Neural progenitor cell (in vitro differentiated cells): ENCODE measurements around the gene FAM193A. TPM values are rescaled to one million over a fixed set of nuclear protein-coding genes. Genes with fewer than 3 reads are reported as not detected.
A peak's percentile ranks its signal among the peaks of the same experiment; 100 is the strongest.

Experiments used
- DNase-seq: peaks from one replicate; pipeline ENCODE4 v3.0.0-alpha.2; 2016; ENCODE audit warnings: low spot score
- H2AFZ ChIP-seq: fragments of 200-600 bp; sonication (generic); replicated peaks from 2 replicates; pipeline ENCODE4 v1.6.1; 2016; ENCODE audit warnings: antibody characterized with exemption
- H3F3A ChIP-seq: fragments of 200-600 bp; sonication (generic); 2 replicates; pipeline ENCODE4 v1.6.1; 2016; ENCODE audit warnings: antibody characterized with exemption, low read depth
- H3K27ac ChIP-seq: fragments of 200-600 bp; sonication (generic); 2 replicates; pipeline ENCODE4 v1.5.1; 2016; ENCODE audit warnings: mild to moderate bottlenecking
- H3K27me3 ChIP-seq: fragments of 200-600 bp; sonication (generic); 2 replicates; pipeline ENCODE4 v1.6.1; 2016; ENCODE audit warnings: mild to moderate bottlenecking, moderate library complexity
- H3K36me3 ChIP-seq: fragments of 200-600 bp; sonication (generic); 2 replicates; pipeline ENCODE4 v1.5.1; 2016
- H3K4me1 ChIP-seq: fragments of 200-600 bp; sonication (generic); 2 replicates; pipeline ENCODE4 v1.6.1; 2016; ENCODE audit warnings: mixed run types
- H3K4me2 ChIP-seq: fragments of 200-600 bp; sonication (generic); 2 replicates; pipeline ENCODE4 v1.6.1; 2016
- H3K4me3 ChIP-seq: fragments of 200-600 bp; sonication (generic); 2 replicates; pipeline ENCODE4 v1.5.1; 2016
- H3K79me2 ChIP-seq: fragments of 200-600 bp; sonication (generic); 2 replicates; pipeline ENCODE4 v1.6.1; 2016; ENCODE audit warnings: low read depth
- H3K9ac ChIP-seq: fragments of 200-600 bp; sonication (generic); 2 replicates; pipeline ENCODE4 v1.6.1; 2016
- H3K9me3 ChIP-seq: fragments of 200-600 bp; sonication (generic); 2 replicates; pipeline ENCODE4 v1.5.1; 2016; ENCODE audit warnings: low read depth
- H4K20me1 ChIP-seq: fragments of 200-600 bp; sonication (generic); 2 replicates; pipeline ENCODE4 v1.6.1; 2016; ENCODE audit warnings: low read depth
- H3K27ac Mint-ChIP-seq: 3 replicates; pipeline ENCODE4 v1.8.0; 2021; ENCODE audit warnings: mixed read lengths
- H3K27me3 Mint-ChIP-seq: 2 replicates; pipeline ENCODE4 v1.8.0; 2022; ENCODE audit warnings: low read depth, mild to moderate bottlenecking, inconsistent platforms, moderate library complexity, mixed read lengths; ENCODE audit not compliant: insufficient read depth
- H3K36me3 Mint-ChIP-seq: 3 replicates; pipeline ENCODE4 v1.8.0; 2021; ENCODE audit warnings: mixed read lengths
- H3K4me1 Mint-ChIP-seq: 3 replicates; pipeline ENCODE4 v1.8.0; 2021; ENCODE audit warnings: mixed read lengths
- H3K4me3 Mint-ChIP-seq: 3 replicates; pipeline ENCODE4 v1.8.0; 2021; ENCODE audit warnings: mild to moderate bottlenecking, moderate library complexity, mixed read lengths
- H3K9me3 Mint-ChIP-seq: 3 replicates; pipeline ENCODE4 v1.8.0; 2020; ENCODE audit warnings: mixed read lengths
- CTCF ChIP-seq: fragments of 200-600 bp; sonication (generic); IDR thresholded peaks from 2 replicates; pipeline ENCODE4 v1.5.1; 2017; ENCODE audit warnings: antibody characterized with exemption, mild to moderate bottlenecking
- EZH2 ChIP-seq: fragments of 200-600 bp; sonication (generic); IDR thresholded peaks from 2 replicates; pipeline ENCODE4 v1.6.1; 2017; ENCODE audit warnings: antibody characterized with exemption, mild to moderate bottlenecking, moderate library complexity
- EZH2phosphoT487 ChIP-seq: fragments of 200-600 bp; sonication (generic); IDR thresholded peaks from 2 replicates; pipeline ENCODE4 v1.6.1; 2017; ENCODE audit warnings: antibody characterized with exemption
- total RNA-seq: library from RNA; depleted of rRNA; stranded (reverse); fragments of >200 nt; gene quantifications from 2 replicates; pipeline ENCODE4 v1.2.3, GENCODE V29; 2015; ENCODE audit warnings: low replicate concordance

FAM193A gene
- total RNA-seq, 1 donor from 2014 or later: 29.1 TPM

GRCh38 chr4:2750719-2751605 is 214.5 kb downstream of the FAM193A start:
- Histone ChIP-seq H3K4me3 (no peak overlapping the region), H4K20me1 (peaks cover 22% of the 10 kb centered on the region), H3K4me2 (no peak overlapping the region), H3K9ac (peak overlapping the region; percentile 22), H3K36me3 (no peaks in the 10 kb centered on the region), H3F3A (peaks cover 10% of the 10 kb centered on the region), H3K27me3 (no peaks in the 10 kb centered on the region), H2AFZ (no peak overlapping the region), H3K4me1 (no peaks in the 10 kb centered on the region), H3K79me2 (peaks cover 22% of the 10 kb centered on the region), H3K27ac (no peak overlapping the region), H3K9me3 (no peaks in the 10 kb centered on the region)
- DNase-seq: no peak
- no peaks in the 10 kb centered on the region for H3K9me3 Mint-ChIP-seq
- no peak for TF ChIP-seq CTCF
- peaks cover 10% of the 10 kb centered on the region for H3K36me3 Mint-ChIP-seq
- peaks cover 17% of the 10 kb centered on the region for H3K4me1 Mint-ChIP-seq
- H3K4me3 Mint-ChIP-seq: no peak overlapping the region
- H3K27ac Mint-ChIP-seq: no peak overlapping the region
- no peaks in the 10 kb centered on the region for H3K27me3 Mint-ChIP-seq

GRCh38 chr4:2753436-2753835 is 217.0 kb downstream of the FAM193A start:
- Mint-ChIP-seq H3K4me3 (no peak overlapping the region), H3K27ac (no peak overlapping the region), H3K36me3 (peaks cover 1% of the 10 kb centered on the region), H3K27me3 (no peaks in the 10 kb centered on the region), H3K9me3 (no peaks in the 10 kb centered on the region), H3K4me1 (peaks cover 20% of the 10 kb centered on the region)
- H3K4me1 ChIP-seq: peaks cover 4% of the 10 kb centered on the region
- DNase-seq: no peak
- no peaks in the 10 kb centered on the region for H3K27me3 ChIP-seq
- peaks cover 22% of the 10 kb centered on the region for H4K20me1 ChIP-seq
- no peak overlapping the region for H3K9ac ChIP-seq
- peaks cover 18% of the 10 kb centered on the region for H3F3A ChIP-seq
- H3K36me3 ChIP-seq: no peaks in the 10 kb centered on the region
- H3K4me2 ChIP-seq: no peak overlapping the region
- H3K4me3 ChIP-seq: no peak overlapping the region
- H3K27ac ChIP-seq: no peak overlapping the region
- H3K9me3 ChIP-seq: no peaks in the 10 kb centered on the region
- H3K79me2 ChIP-seq: peaks cover 22% of the 10 kb centered on the region
- no peak overlapping the region for H2AFZ ChIP-seq
- no peak for TF ChIP-seq EZH2phosphoT487
- TF ChIP-seq CTCF: no peak
- TF ChIP-seq EZH2: no peak

- peaks cover 1% of the 10 kb centered on the region for H3K36me3 Mint-ChIP-seq
- Histone ChIP-seq H3K4me2 (peak overlapping the region; percentile 97), H3K79me2 (peaks cover 18% of the 10 kb centered on the region), H3K36me3 (no peaks in the 10 kb centered on the region), H3K9ac (peak overlapping the region; percentile 47), H3K4me3 (peak overlapping the region; percentile 67), H4K20me1 (peaks cover 22% of the 10 kb centered on the region), H3K27me3 (no peaks in the 10 kb centered on the region), H3K27ac (no peak overlapping the region), H3F3A (peaks cover 18% of the 10 kb centered on the region), H3K9me3 (no peaks in the 10 kb centered on the region), H3K4me1 (peaks cover 4% of the 10 kb centered on the region), H2AFZ (no peak overlapping the region)
- peaks cover 20% of the 10 kb centered on the region for H3K4me1 Mint-ChIP-seq
- no peaks in the 10 kb centered on the region for H3K9me3 Mint-ChIP-seq
- H3K4me3 Mint-ChIP-seq: peak overlapping the region; percentile 86
- no peaks in the 10 kb centered on the region for H3K27me3 Mint-ChIP-seq
- no peak overlapping the region for H3K27ac Mint-ChIP-seq
- DNase-seq: no peak
- no peak for TF ChIP-seq CTCF
- TF ChIP-seq EZH2: no peak
- no peak for TF ChIP-seq EZH2phosphoT487
Observed at GRCh38 chr4:2754848-2755819, 218.7 kb downstream of the FAM193A start.
